Neural crest cell (in vitro differentiated cells): ENCODE data around the gene NOTUM. TPM values are rescaled to one million over a fixed set of nuclear protein-coding genes. Genes with fewer than 3 reads are reported as not detected.

Source experiments
- DNase-seq: peaks from one replicate; pipeline ENCODE4 v3.0.0; 2021; ENCODE audit warnings: low read depth, mixed read lengths, low spot score
- H3K27ac Mint-ChIP-seq: one replicate; pipeline ENCODE4 v1.8.0; 2021; ENCODE audit warnings: mild to moderate bottlenecking, mixed read lengths; ENCODE audit not compliant: unreplicated experiment
- H3K27me3 Mint-ChIP-seq: 2 replicates; pipeline ENCODE4 v1.8.0; 2021; ENCODE audit warnings: low read depth, mild to moderate bottlenecking, mixed read lengths
- H3K36me3 Mint-ChIP-seq: 2 replicates; pipeline ENCODE4 v1.8.0; 2021; ENCODE audit warnings: low read depth, mild to moderate bottlenecking, mixed read lengths
- H3K4me1 Mint-ChIP-seq: 2 replicates; pipeline ENCODE4 v1.8.0; 2021; ENCODE audit warnings: mixed read lengths
- H3K4me3 Mint-ChIP-seq: one replicate; pipeline ENCODE4 v1.8.0; 2021; ENCODE audit warnings: mild to moderate bottlenecking, mixed read lengths
- H3K9me3 Mint-ChIP-seq: 2 replicates; pipeline ENCODE4 v1.8.0; 2021; ENCODE audit warnings: mixed read lengths
- CTCF ChIP-seq: fragments of 200-600 bp; sonication (generic); conservative IDR thresholded peaks from 2 replicates; pipeline ENCODE4 v1.5.0; 2021; ENCODE audit warnings: antibody characterized with exemption, mild to moderate bottlenecking
- total RNA-seq: library from RNA; stranded (reverse); gene quantifications from 2 replicates; pipeline ENCODE4 v1.2.1, GENCODE V29; 2021

The NOTUM gene
- total RNA-seq, 1 donor from 2014 or later, result 6.3 TPM

DNA sequence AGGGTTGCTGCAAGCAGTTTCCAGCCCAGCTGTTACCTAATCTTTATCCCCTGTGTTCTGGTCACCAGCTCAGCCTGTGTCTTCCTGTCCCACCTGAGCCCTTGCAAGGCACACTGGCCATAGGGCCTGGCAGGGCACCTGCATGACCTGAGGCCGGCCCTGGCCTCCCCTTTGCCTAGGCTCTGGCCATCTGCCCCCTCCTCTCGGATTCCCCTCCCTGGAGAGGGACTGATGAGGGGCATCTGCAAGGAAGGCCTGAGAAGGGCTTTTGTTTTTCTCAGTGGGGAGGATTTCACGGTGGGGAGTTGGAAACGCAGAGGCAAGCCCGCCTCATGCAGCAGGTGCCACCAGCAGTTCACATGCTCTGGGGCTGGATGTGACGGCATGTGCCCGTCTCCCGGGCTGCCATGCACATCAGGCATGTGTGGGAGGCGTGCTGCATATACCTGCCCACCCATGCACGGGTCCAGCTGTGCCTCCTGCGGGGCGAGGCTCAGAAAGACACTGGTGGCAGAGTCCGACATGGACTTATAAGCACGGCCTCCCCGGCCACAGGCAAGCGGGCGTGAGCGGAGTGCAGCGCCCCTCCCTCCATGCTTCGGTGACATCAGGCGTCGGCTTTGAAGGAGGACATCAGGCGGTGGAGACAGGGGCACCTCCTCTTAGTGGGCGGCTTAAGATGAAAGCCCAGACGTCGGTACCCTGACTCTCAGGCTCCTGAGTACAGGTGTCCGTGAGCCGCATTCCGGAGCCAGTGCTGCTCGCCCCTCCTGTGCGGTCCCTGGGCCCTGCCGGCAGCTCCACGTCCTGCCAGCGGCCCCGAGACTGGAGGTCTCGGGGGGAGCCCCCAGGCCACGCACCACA is 33.0 kb upstream of the NOTUM start:
- H3K27ac Mint-ChIP-seq, result peak overlapping the region; percentile 43

GRCh38 chr17:81992306-81993102 is 31.5 kb upstream of the NOTUM start:
- H3K4me3 Mint-ChIP-seq, result peak overlapping the region; percentile 57
- peaks cover 5% of the 10 kb centered on the region for H3K36me3 Mint-ChIP-seq
- TF ChIP-seq CTCF, result no peak
- H3K27me3 Mint-ChIP-seq, result no peaks in the 10 kb centered on the region
- DNase-seq, result no peak
- H3K4me1 Mint-ChIP-seq, result peaks cover 36% of the 10 kb centered on the region
- no peaks in the 10 kb centered on the region for H3K9me3 Mint-ChIP-seq
- H3K27ac Mint-ChIP-seq, result peak overlapping the region; percentile 96

More for the DNA sequence above, 33.0 kb upstream of the NOTUM start:
- Mint-ChIP-seq H3K9me3 (no peaks in the 10 kb centered on the region), H3K4me3 (no peak overlapping the region), H3K27me3 (no peaks in the 10 kb centered on the region), H3K36me3 (peaks cover 5% of the 10 kb centered on the region), H3K4me1 (peaks cover 41% of the 10 kb centered on the region)
- no peak for TF ChIP-seq CTCF
- no peak for DNase-seq

DNA sequence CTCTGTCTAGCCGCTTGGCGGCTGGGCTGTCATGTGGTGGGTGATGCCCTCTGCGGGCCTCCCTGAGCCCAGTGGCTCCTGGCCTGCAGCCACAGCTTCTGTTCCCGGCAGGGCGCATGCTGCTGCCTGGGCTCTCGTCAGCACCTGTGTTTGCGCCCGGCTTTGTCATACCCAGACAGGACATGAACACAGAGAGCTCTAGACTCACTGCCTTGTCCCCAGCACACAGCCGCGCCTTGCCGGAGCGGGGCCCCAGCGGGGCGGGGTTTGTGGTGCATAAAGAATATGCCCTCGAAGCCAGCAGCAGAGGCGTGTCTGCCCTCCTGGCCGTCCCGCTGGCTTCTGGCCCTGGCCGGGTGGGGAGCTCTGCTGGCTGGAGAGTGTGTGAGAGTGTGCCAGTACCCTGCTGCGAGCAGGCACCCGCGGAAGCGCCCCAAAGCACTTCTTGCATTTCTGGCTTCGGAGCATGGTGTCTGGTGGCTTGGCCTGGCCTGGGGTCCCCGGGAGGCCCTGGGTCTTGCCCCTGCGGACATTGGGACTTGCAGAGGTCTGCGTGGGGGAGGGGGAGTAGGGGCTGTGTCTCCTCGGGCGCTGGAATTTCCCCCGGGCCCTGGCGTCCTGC is 30.8 kb upstream of the NOTUM start:
- Mint-ChIP-seq H3K27me3 (no peaks in the 10 kb centered on the region), H3K27ac (peak overlapping the region; percentile 96), H3K36me3 (peaks cover 5% of the 10 kb centered on the region), H3K4me1 (peaks cover 36% of the 10 kb centered on the region), H3K9me3 (no peaks in the 10 kb centered on the region), H3K4me3 (peak overlapping the region; percentile 57)
- DNase-seq, result peak; percentile 66
- no peak for TF ChIP-seq CTCF

DNA sequence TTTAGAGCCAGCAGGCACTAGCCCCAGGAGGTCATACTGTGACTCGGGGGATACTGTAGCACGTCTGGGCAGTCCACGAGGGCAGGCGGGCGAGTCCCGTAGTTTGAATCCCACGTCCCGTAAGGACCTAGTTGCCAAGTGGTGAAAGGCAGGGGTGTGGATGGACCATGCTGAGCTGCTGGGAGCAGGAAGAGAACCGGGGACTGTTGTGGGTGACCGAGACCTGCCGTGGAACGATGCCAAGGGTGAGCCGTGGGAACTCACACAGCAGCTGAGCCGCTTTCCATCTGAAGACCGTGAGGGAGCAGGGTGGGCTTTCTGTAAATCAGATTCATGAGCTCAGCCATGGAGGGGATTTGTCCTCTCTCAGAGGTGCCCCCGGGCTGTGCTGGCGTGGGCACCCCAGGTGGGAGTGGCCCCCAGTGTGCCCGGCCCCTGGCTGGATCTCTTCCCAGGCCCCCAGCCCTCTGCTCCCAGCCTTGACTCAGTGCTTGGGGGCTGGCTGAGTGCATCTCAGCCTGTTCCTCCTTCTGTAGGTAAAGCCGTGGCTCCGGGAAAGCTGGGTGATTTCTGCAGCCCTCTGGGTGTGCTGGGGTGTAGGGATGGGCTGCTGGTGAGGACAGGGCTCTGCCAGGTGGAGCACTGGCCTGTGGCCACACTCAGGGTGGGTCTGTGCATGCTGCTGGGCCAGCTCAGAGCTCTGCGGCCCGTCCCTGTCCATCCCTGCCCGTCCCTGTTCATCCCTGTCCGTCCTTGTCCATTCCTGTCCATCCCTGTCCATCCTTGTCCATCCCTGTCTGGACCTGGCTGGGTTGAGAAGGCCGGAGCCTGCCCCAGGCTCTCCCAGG is 30.1 kb upstream of the NOTUM start:
- peak overlapping the region; percentile 61 for H3K4me3 Mint-ChIP-seq
- H3K27me3 Mint-ChIP-seq, result no peaks in the 10 kb centered on the region
- peaks cover 36% of the 10 kb centered on the region for H3K4me1 Mint-ChIP-seq
- DNase-seq, result no peak
- H3K36me3 Mint-ChIP-seq, result peaks cover 10% of the 10 kb centered on the region
- peak overlapping the region; percentile 89 for H3K27ac Mint-ChIP-seq
- no peaks in the 10 kb centered on the region for H3K9me3 Mint-ChIP-seq
- TF ChIP-seq CTCF, result no peak
